ENCODE data around the gene RNF213.
A peak's percentile ranks its signal among the peaks of the same experiment; 100 is the strongest.

RNF213 gene

DNA sequence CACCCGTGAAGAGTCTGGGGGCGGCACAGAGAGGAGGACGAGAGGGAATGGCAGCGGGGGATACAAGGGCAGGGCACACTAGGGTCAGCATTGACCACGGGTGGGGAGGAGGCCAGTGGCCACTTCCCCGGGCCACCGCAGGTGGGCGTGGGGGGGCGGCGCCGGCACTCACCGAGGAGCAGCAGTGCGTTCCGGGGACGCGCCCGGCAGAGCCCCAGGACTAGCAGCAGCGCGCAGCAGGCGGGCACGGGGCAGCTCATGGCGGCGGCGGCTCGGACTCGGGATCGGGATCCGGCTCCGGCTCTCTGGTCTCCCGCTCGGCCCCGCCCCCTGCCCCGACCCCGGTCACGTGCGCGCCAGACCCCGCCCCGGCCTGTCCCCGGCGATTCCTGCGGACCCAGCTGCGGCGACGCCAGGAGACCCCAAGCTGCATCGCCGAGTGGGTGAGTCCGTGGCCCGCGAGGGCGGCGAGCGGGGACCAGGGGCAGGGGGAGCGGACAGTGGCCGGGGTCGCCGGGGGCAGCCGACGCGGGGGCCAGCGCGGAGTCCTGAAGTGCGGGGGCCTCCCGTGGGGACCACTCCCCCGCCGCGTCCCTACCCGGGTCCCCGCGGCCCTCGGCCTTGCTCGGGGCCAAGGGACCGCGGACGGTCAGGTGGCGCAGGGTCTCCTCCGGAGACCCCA, 40.5 kb upstream of the RNF213 start, which contains the start of the genes SGSH and SLC26A11:
TSS of gene SGSH (minus strand) at position 280 of the 682 bp plus-strand sequence. CDS start at position 260, 20 bp downstream.
TSS of gene SLC26A11 (plus strand) at position 374 of the 682 bp plus-strand sequence. CDS start 1,134 bp downstream, outside the sequence.
- DNase-seq (ENCODE audit: low read depth): peak; percentile 60
- TF ChIP-seq, protein P1, sequence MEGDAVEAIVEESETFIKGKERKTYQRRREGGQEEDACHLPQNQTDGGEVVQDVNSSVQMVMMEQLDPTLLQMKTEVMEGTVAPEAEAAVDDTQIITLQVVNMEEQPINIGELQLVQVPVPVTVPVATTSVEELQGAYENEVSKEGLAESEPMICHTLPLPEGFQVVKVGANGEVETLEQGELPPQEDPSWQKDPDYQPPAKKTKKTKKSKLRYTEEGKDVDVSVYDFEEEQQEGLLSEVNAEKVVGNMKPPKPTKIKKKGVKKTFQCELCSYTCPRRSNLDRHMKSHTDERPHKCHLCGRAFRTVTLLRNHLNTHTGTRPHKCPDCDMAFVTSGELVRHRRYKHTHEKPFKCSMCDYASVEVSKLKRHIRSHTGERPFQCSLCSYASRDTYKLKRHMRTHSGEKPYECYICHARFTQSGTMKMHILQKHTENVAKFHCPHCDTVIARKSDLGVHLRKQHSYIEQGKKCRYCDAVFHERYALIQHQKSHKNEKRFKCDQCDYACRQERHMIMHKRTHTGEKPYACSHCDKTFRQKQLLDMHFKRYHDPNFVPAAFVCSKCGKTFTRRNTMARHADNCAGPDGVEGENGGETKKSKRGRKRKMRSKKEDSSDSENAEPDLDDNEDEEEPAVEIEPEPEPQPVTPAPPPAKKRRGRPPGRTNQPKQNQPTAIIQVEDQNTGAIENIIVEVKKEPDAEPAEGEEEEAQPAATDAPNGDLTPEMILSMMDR (IDR thresholded peaks at IDR 0.05; ENCODE audit: low read length, missing control alignments): no peak
- H3K4me3 ChIP-seq (replicated peaks; ENCODE audit: low read depth, low read length): peak within 1 kb of the TSS; percentile 86

DNA sequence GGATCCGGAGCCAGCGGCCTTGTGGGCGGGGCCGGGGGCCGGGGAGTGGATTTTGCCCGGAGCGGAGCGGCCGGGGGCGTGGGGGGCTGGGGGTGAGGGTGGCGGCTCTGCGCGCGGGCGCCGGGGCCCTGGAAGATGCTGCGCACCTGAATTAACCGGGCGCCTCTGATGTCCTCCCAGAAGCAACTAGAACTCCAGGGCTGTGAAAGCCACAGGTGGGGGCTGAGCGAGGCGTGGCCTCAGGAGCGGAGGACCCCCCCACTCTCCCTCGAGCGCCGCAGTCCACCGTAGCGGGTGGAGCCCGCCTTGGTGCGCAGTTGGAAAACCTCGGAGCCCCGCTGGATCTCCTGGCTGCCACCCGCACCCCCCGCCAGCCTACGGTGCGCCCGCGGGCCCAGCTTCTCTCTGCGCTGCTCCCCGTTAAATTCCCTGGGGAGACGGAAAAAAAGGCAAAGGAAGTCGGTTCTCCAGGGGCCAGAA, 39.9 kb upstream of the RNF213 start:
- DNase-seq (ENCODE audit: low read depth): no peak
- peak overlapping the region; percentile 86 for H3K4me3 ChIP-seq (replicated peaks; ENCODE audit: low read depth, low read length)
- TF ChIP-seq, protein P1 (IDR thresholded peaks at IDR 0.05; ENCODE audit: low read length, missing control alignments): no peak

DNA sequence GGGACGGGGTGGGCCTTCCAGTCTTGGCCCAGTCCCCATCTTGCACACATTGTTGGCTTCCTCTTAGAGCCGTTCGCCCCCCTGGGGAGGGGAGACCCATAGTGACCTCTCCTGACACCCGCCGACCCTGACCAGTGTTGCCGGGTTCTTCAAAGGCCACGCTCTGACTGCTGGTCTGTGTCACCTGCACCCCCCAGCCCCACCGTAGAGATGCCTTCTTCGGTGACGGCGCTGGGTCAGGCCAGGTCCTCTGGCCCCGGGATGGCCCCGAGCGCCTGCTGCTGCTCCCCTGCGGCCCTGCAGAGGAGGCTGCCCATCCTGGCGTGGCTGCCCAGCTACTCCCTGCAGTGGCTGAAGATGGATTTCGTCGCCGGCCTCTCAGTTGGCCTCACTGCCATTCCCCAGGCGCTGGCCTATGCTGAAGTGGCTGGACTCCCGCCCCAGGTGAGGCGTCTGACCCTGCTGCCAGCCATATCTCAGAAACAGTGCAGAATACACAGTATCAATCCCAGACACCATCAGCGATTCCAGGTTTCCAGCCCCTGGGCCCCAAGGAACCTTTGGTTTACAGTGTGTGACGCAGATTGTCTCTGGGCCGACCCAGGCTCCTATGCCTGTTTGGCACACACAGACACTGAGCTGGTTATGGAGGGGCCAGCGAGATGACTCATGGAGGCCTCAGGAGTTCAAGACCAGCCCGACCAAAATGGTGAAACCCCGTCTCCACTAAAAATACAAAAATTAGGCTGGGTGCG, 39.1 kb upstream of the RNF213 start:
- TF ChIP-seq, protein P1 (IDR thresholded peaks at IDR 0.05; ENCODE audit: low read length, missing control alignments): no peak

DNA sequence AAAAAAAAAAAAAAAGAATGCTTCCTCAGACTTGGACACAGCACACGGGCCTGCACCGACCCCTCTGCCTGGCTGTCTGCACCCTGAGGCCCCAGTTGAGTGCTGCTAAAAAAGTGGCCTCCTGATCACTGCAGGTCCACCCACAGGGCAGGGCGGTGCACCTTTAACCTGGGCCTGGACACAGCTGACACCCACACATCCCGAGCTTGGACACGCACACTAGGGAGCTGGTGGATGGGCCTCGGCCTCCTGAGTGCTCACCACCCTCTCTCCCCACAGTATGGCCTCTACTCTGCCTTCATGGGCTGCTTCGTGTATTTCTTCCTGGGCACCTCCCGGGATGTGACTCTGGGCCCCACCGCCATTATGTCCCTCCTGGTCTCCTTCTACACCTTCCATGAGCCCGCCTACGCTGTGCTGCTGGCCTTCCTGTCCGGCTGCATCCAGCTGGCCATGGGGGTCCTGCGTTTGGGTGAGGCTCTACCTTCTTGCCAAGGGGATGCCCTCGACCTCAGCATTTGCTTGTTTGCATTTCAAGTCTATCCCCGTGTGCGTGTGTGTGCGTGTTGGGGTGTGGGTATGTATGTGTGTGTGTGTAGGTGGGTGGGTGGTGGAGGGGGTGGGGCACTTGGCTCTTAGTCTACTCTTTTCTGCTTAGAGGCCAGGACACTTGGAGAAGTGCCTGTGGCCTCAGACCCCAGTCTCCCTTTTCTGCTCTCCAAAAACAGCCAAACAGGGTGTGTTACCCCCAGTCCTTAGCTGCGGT, 38.1 kb upstream of the RNF213 start:
- TF ChIP-seq, protein P1 (IDR thresholded peaks at IDR 0.05; ENCODE audit: low read length, missing control alignments): no peak
- DNase-seq (ENCODE audit: low read depth): no peak

More for the DNA sequence above, 39.1 kb upstream of the RNF213 start:
- H3K4me3 ChIP-seq (replicated peaks; ENCODE audit: low read depth, low read length): peak overlapping the region; percentile 86
- DNase-seq (ENCODE audit: low read depth): no peak

DNA sequence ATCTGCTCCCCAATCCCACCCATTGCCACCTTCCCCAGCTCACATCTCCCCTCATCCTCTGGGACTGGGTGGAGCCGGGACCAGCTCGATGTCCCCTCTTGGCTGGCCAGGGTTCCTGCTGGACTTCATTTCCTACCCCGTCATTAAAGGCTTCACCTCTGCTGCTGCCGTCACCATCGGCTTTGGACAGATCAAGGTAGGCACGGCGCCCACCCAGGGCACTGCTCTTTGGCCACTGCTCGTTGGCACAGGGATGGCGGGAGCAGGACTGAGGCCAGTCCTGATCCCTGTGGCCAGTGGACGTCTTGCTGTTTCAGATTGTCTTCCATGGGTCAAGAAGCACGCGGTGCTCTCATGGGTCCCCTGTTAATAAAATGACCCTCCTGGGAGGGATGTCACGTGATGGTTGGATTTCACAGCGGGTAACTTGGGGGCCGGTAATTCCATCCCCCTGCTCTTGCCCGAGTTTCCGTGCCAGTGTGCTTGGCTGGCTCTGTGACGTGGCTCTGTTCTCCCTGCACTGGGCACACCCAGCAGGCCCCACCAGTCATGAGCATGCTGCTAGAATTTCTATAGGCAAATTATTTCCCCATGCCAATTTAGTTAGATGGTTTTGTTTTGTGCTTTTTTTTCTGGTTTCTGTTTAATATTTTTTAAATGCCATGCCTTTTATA, 37.4 kb upstream of the RNF213 start:
- DNase-seq (ENCODE audit: low read depth): no peak
- TF ChIP-seq, protein P1 (IDR thresholded peaks at IDR 0.05; ENCODE audit: low read length, missing control alignments): no peak
- H3K4me3 ChIP-seq (replicated peaks; ENCODE audit: low read depth, low read length): no peak overlapping the region

More for the DNA sequence above, 38.1 kb upstream of the RNF213 start:
- no peak overlapping the region for H3K4me3 ChIP-seq (replicated peaks; ENCODE audit: low read depth, low read length)

DNA sequence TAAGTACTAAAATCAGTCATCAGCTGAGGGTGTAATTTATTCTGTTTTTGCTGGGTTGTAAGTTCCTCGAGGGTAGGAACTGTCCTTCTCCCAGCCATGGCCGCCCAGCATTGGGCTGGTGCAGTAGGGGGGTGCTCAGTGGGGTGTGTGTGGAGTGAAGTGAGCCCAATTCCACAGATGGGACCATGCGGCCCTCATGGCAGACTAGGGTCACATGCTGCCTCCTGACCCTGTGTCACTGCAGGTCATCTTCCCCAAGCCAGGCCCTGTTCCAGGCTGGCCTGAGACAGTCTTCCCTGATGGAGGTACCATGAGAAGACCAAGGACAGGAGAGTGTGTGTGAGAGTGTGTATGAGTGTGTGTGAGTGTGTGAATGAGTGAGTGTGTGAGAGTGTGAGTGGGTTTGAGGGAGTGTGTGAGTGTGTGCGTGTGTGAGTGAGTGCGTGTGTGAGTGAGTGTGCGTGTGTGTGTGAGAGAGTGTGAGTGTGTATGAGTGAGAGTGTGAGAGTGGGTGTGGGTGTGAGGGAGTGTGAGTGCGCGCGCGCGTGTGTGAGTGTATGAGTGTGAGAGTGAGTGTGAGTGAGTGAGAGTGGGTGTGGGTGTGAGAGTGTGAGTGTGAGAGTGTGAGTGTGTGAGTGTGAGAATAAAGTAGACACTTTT, 36.7 kb upstream of the RNF213 start:
- H3K4me3 ChIP-seq (replicated peaks; ENCODE audit: low read depth, low read length): no peak overlapping the region
- TF ChIP-seq, protein P1 (IDR thresholded peaks at IDR 0.05; ENCODE audit: low read length, missing control alignments): no peak
- no peak for DNase-seq (ENCODE audit: low read depth)
